Endothelial cell of umbilical vein (primary cell): ENCODE measurements around the gene AKT2. TPM values are rescaled to one million over a fixed set of nuclear protein-coding genes. Genes with fewer than 3 reads are reported as not detected.

Source experiments
- BruUV-seq: library from RNA; stranded (reverse); fragments of 400-500 nt; replicated peaks from 2 replicates; lab custom pipeline; 2021; lab: Mats Ljungman, UMichigan
- CTCF ChIA-PET: fragments of 300-600, 350-600 bp; sonication (Branson Sonifier 250); formaldehyde crosslinking; loops from one replicate; lab custom pipeline; 2021; ENCODE audit warnings: antibody characterized with exemption, inconsistent platforms; lab: Charles Lee
- POLR2A ChIA-PET: fragments of 300-600, 350-600 bp; sonication (Branson Sonifier 250); formaldehyde crosslinking; loops from one replicate; lab custom pipeline; 2021; ENCODE audit warnings: antibody characterized with exemption, inconsistent platforms; lab: Charles Lee
- DNase-seq: peaks from one replicate; pipeline ENCODE4 v3.0.0-alpha.2; 2011; ENCODE audit warnings: low read depth, low spot score
- FAIRE-seq: peaks from 2 replicates; lab custom pipeline; 2011; peaks lifted over from hg19 to GRCh38; lab: Jason Lieb, UNC
- H2AFZ ChIP-seq: 2 replicates; pipeline ENCODE4 v1.6.0; 2012; ENCODE audit warnings: low read depth, low read length, control low read depth, inconsistent platforms
- H3K27ac ChIP-seq: 2 replicates; pipeline ENCODE4 v1.5.1; 2011; ENCODE audit warnings: low read depth, mild to moderate bottlenecking, control low read depth, low read length, moderate library complexity; ENCODE audit not compliant: insufficient read depth
- H3K27me3 ChIP-seq, 2 experiments: 2 replicates each; pipeline versions ENCODE4 v1.6.0 to v1.6.1; 2011; ENCODE audit warnings: low read length in 2 of 2, mixed read lengths in 1 of 2; ENCODE audit not compliant: control insufficient read depth in 2 of 2, insufficient read depth in 2 of 2
- H3K36me3 ChIP-seq, 2 experiments: 2 replicates in 1 of 2; 3 replicates in 1 of 2; pipeline ENCODE4 v1.5.1; 2011; ENCODE audit warnings: low read length in 2 of 2, mild to moderate bottlenecking in 1 of 2, moderate library complexity in 1 of 2; ENCODE audit not compliant: control insufficient read depth in 2 of 2, insufficient read depth in 2 of 2; ENCODE audit errors: extremely low read depth in 1 of 2
- H3K4me1 ChIP-seq: 3 replicates; pipeline ENCODE4 v1.5.1; 2011; ENCODE audit warnings: mild to moderate bottlenecking, low read length; ENCODE audit not compliant: control insufficient read depth, insufficient read depth; ENCODE audit errors: extremely low read depth
- H3K4me2 ChIP-seq: 2 replicates; pipeline ENCODE4 v1.6.1; 2011; ENCODE audit warnings: low read length, control low read depth, mixed read lengths; ENCODE audit not compliant: insufficient read depth
- H3K4me3 ChIP-seq, 3 experiments: fragments of 200-600 bp in 1 of 3; sonication (generic), shearing (Covaris generic) in 1 of 3; replicated peaks in 1 of 3; 2 replicates each; pipeline ENCODE4 v1.5.1; 2011 to 2016; ENCODE audit warnings: control low read depth in 3 of 3, low read length in 3 of 3, mild to moderate bottlenecking in 2 of 3, inconsistent platforms in 1 of 3, low read depth in 1 of 3, moderate library complexity in 1 of 3; ENCODE audit not compliant: insufficient read depth in 1 of 3
- H3K79me2 ChIP-seq: 2 replicates; pipeline ENCODE4 v1.6.0; 2012; ENCODE audit warnings: low read length, inconsistent platforms; ENCODE audit not compliant: control insufficient read depth, insufficient read depth
- H3K9ac ChIP-seq: replicated peaks from 2 replicates; pipeline ENCODE3; 2011; ENCODE audit warnings: low read length, control low read depth; ENCODE audit not compliant: insufficient read depth; ENCODE audit errors: extremely low read depth
- H3K9me1 ChIP-seq: replicated peaks from 3 replicates; pipeline ENCODE4 v1.6.0; 2011; ENCODE audit warnings: mild to moderate bottlenecking, low read length; ENCODE audit not compliant: control insufficient read depth, insufficient read depth; ENCODE audit errors: extremely low read depth
- H3K9me3 ChIP-seq: replicated peaks from 2 replicates; pipeline ENCODE4 v1.5.1; 2012; ENCODE audit warnings: low read length, inconsistent platforms; ENCODE audit not compliant: control insufficient read depth, insufficient read depth
- H4K20me1 ChIP-seq: replicated peaks from 2 replicates; pipeline ENCODE3; 2011; ENCODE audit warnings: mild to moderate bottlenecking, low read length; ENCODE audit not compliant: control insufficient read depth, insufficient read depth; ENCODE audit errors: extremely low read depth
- EZH2 ChIP-seq: IDR thresholded peaks from 2 replicates; pipeline ENCODE4 v1.6.1; 2012; ENCODE audit warnings: borderline replicate concordance, low read depth, mild to moderate bottlenecking, moderate library complexity, low read length, inconsistent platforms; ENCODE audit not compliant: severe bottlenecking
- FOS ChIP-seq: IDR thresholded peaks from 2 replicates; pipeline ENCODE4 v1.6.1; 2011; ENCODE audit warnings: mild to moderate bottlenecking, low read length, moderate library complexity, borderline replicate concordance; ENCODE audit not compliant: insufficient read depth
- GATA2 ChIP-seq: IDR thresholded peaks from 2 replicates; pipeline ENCODE4 v1.7.0; 2011; ENCODE audit warnings: low read depth, mild to moderate bottlenecking, moderate library complexity, mixed read lengths, low read length; ENCODE audit not compliant: insufficient read length, insufficient read depth
- JUN ChIP-seq: IDR thresholded peaks from 2 replicates; pipeline ENCODE4 v1.6.1; 2011; ENCODE audit warnings: borderline replicate concordance, low read depth; ENCODE audit not compliant: insufficient read length, insufficient read depth
- MYC ChIP-seq: IDR thresholded peaks from one replicate; pipeline ENCODE4 v1.6.1; 2011; ENCODE audit warnings: mild to moderate bottlenecking, low read depth, low read length
- POLR2A ChIP-seq: IDR thresholded peaks from 2 replicates; pipeline ENCODE4 v1.6.1; 2012; ENCODE audit warnings: low read depth, mild to moderate bottlenecking, control low read depth, low read length
- dilution Hi-C: fragments of 300-500 bp; cut with MboI; formaldehyde crosslinking; loops from one replicate; pipeline ENCODE4 v1.15.0; 2019; ENCODE audit warnings: low sequenced_read_pairs; ENCODE audit not compliant: extremely low pct_ligation_motif_present
- intact Hi-C: fragments of 100-400 bp; cut with micrococcal nuclease; formaldehyde crosslinking; loops from one replicate; pipeline ENCODE4 v1.10.0; 2022
- polyA plus RNA-seq, 4 experiments: library from polyadenylated mRNA; depleted of rRNA in 3 of 4; stranded (reverse) in 3 of 4; unstranded in 1 of 4; fragments of >200 nt; gene quantifications; 2 replicates each; pipeline versions ENCODE4 v1.2.1 to v1.2.3, GENCODE V29; 2011 to 2012; ENCODE audit warnings: missing spikeins in 1 of 4
- total RNA-seq: library from RNA; stranded (reverse); gene quantifications from 2 replicates; pipeline ENCODE4 v1.2.3, GENCODE V29; 2021
- TF ChIP-seq, protein P1 (sequence below), 2 donors: IDR thresholded peaks; 1 replicate in 1 of 2; 2 replicates in 1 of 2; pipeline ENCODE4 v1.5.1; 2011; ENCODE audit warnings: low read length in 2 of 2, mild to moderate bottlenecking in 2 of 2, moderate library complexity in 2 of 2, control low read depth in 1 of 2, inconsistent platforms in 1 of 2, low read depth in 1 of 2; ENCODE audit not compliant: insufficient read depth in 1 of 2; ENCODE audit errors: extremely low read depth in 1 of 2
- TF ChIP-seq, protein P2 (sequence below): IDR thresholded peaks from 2 replicates; pipeline ENCODE4 v1.6.1; 2011; ENCODE audit not compliant: insufficient read depth, insufficient read length

AKT2 gene
- total and polyA plus RNA-seq, 2 donors (not counting 3 experiments of a cell fraction or from before 2014, with no cell fraction given), result 65.2 to 69.8 TPM

DNA sequence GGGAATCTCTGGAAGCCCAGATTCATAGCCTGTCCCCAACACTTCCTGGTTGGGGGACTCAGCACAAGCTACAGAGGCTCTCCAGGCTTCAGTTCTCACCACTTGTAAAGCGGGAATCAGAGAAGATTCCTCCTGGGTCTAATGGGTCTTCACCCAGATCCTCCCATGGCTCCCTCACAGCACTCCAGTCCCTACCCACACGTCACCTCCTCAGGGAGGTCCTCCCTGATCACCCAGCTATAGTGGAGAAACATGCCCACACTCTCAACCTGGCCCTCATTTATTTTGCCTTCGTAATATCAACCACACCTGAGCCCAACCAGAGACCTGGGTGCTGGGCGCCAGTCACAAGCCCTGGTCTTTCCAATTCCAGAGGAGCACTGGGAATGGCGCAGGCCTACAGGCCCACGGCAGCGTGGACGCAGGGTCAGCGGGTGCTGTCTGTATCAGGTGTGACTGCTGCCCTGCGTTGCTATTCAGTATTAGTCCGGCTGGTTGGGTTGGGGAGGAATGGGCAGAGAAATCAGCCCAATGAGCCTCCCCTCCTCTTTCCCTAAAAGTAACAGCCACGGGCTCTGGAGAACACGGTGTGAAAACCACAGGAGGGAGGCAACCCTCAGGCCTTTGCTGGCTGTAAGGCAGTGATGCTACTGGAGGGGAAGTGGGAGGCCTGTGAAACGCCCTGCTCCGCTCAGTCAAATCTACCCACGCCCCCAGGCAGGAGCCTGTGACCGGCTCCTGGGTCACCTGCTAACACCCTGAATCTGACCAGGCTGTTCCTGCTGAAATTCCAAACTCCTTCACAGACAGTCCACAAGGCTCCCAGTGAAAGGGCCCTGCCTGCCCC is 5.2 kb downstream of the AKT2 start:
- BruUV-seq, result no TSS peak
- Histone ChIP-seq H4K20me1 (no peaks in the 10 kb centered on the region), H3K27me3 (no peaks in the 10 kb centered on the region), H2AFZ (no peak overlapping the region), H3K9me3 (no peaks in the 10 kb centered on the region), H3K27ac (no peak overlapping the region), H3K9ac (no peak overlapping the region), H3K4me1 (peaks cover 6% of the 10 kb centered on the region), H3K4me3 (no peak overlapping the region), H3K36me3 (peaks cover 0 to 3% of the 10 kb centered on the region in 2 experiments), H3K79me2 (peaks cover 90% of the 10 kb centered on the region), H3K9me1 (no peaks in the 10 kb centered on the region), H3K4me2 (no peak overlapping the region)
- intact Hi-C loops (no loop called here), dilution Hi-C loops (no loop called here)
- ChIA-PET CTCF (interaction anchor here (1.1 to 1.6 kb wide), 2 partner anchors 10 to 25 kb away, joined by 4 read pairs; no protein-coding TSS in a partner anchor), POLR2A (no interaction called here)
- DNase-seq (no peak), FAIRE-seq (no peak)
- TF ChIP-seq, protein P1, sequence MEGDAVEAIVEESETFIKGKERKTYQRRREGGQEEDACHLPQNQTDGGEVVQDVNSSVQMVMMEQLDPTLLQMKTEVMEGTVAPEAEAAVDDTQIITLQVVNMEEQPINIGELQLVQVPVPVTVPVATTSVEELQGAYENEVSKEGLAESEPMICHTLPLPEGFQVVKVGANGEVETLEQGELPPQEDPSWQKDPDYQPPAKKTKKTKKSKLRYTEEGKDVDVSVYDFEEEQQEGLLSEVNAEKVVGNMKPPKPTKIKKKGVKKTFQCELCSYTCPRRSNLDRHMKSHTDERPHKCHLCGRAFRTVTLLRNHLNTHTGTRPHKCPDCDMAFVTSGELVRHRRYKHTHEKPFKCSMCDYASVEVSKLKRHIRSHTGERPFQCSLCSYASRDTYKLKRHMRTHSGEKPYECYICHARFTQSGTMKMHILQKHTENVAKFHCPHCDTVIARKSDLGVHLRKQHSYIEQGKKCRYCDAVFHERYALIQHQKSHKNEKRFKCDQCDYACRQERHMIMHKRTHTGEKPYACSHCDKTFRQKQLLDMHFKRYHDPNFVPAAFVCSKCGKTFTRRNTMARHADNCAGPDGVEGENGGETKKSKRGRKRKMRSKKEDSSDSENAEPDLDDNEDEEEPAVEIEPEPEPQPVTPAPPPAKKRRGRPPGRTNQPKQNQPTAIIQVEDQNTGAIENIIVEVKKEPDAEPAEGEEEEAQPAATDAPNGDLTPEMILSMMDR (IDR thresholded peaks at IDR 0.05; ENCODE audit: extremely low read depth in 1 of 2, insufficient read depth in 1 of 2, low read depth in 1 of 2, low read length in 2 of 2), result no peak
- TF ChIP-seq JUN (no peak), GATA2 (no peak), POLR2A (no peak), FOS (no peak), MYC (no peak), EZH2 (no peak)
- TF ChIP-seq, protein P2, sequence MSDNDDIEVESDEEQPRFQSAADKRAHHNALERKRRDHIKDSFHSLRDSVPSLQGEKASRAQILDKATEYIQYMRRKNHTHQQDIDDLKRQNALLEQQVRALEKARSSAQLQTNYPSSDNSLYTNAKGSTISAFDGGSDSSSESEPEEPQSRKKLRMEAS, result no peak
